Naive thymus-derived CD8-positive, alpha-beta T cell (primary cell): ENCODE data around the gene EGFL7. TPM values are rescaled to one million over a fixed set of nuclear protein-coding genes. Genes with fewer than 3 reads are reported as not detected.

ENCODE experiments used
- ATAC-seq, 2 donors: fragments of 150-1000 bp; cut with Tn5 transposase in 1 of 2; sonication (Bioruptor Pico), chemical (Tn5 transposase) in 1 of 2; 1 replicate in 1 of 2; 2 replicates in 1 of 2; pipeline ENCODE4 v1.10.0; 2021; ENCODE audit warnings: mild to moderate bottlenecking in 2 of 2, moderate library complexity in 2 of 2
- POLR2A ChIA-PET: fragments of 350-600 bp; sonication (Branson Sonifier 250); formaldehyde crosslinking; loops from one replicate; lab custom pipeline; 2021; ENCODE audit warnings: antibody characterized with exemption; lab: Charles Lee
- DNase-seq, 10 donors: peaks; one replicate each; pipeline versions ENCODE4 v3.0.0 to v3.0.0-alpha.2; 2020 to 2022
- H3K27ac Mint-ChIP-seq, 10 donors: one replicate each; pipeline ENCODE4 v1.8.0; 2020 to 2022; ENCODE audit warnings: mild to moderate bottlenecking in 10 of 10, mixed read lengths in 10 of 10, moderate library complexity in 4 of 10, inconsistent platforms in 1 of 10
- H3K27me3 Mint-ChIP-seq, 5 donors: one replicate each; pipeline ENCODE4 v1.8.0; 2021 to 2022; ENCODE audit warnings: mixed read lengths in 5 of 5
- H3K36me3 Mint-ChIP-seq, 3 donors: one replicate each; pipeline ENCODE4 v1.8.0; 2020 to 2022; ENCODE audit warnings: mixed read lengths in 3 of 3, mild to moderate bottlenecking in 2 of 3, inconsistent platforms in 1 of 3
- H3K4me1 Mint-ChIP-seq, 4 donors: one replicate each; pipeline ENCODE4 v1.8.0; 2021 to 2022; ENCODE audit warnings: mixed read lengths in 4 of 4
- H3K4me3 Mint-ChIP-seq, 10 donors: one replicate each; pipeline ENCODE4 v1.8.0; 2020 to 2022; ENCODE audit warnings: mild to moderate bottlenecking in 10 of 10, mixed read lengths in 10 of 10, moderate library complexity in 6 of 10, inconsistent platforms in 1 of 10
- H3K9me3 Mint-ChIP-seq, 9 donors: one replicate each; pipeline ENCODE4 v1.8.0; 2020 to 2022; ENCODE audit warnings: mixed read lengths in 9 of 9, mild to moderate bottlenecking in 3 of 9, inconsistent platforms in 1 of 9, moderate library complexity in 1 of 9
- polyA plus RNA-seq, 3 donors: library from polyadenylated mRNA; unstranded; fragments of 300-500 nt; fragmentation: Illumina TruSeq; gene quantifications; one replicate each; pipeline ENCODE4 v1.2.3, GENCODE V29; 2021
- total RNA-seq, 8 experiments: library from RNA in 2 of 8; stranded (reverse) in 2 of 8; gene quantifications; one replicate each; pipeline ENCODE4 v1.2.3 and lab custom pipeline; 2021 to 2026

Gene EGFL7
- total and polyA plus RNA-seq, 5 experiments from 2014 or later, result 0.36 to 1.2 (median 0.59) TPM; not detected in 1

DNA sequence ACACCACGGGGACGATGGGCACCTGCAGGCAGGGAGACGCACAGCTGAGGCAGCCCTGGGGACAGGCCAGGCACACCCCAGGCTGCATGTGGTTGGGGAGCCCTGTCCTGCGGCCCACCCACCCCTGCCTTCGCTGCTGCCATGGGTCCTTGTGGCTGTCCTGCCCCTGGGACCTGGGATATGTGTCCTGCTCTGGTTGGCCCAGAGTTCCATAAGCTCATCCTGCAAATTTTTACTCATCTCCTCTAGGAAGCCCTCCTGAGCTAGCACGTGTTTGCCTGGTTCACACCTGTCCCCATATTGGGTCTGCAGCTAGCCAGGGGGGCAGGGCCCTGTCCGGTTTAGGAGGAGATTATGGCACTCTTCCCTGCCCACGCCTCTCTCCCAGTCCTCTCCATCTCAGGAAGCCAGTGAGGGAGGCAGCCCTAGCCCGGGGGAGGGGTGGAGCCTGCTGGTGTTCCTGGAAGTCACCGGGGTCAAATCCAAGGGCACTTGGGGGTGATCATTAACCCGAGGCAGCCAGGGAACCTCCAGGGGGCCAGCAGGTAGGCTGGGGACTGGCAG is 12.2 kb downstream of the EGFL7 start:
- no peaks in the 10 kb centered on the region for H3K36me3 Mint-ChIP-seq
- H3K4me3 Mint-ChIP-seq, result no peak overlapping the region
- ATAC-seq, result no peak
- no peak for DNase-seq
- peaks cover 0 to 1% (median 0%) of the 10 kb centered on the region in 5 donors for H3K27me3 Mint-ChIP-seq
- POLR2A ChIA-PET, result no interaction called here
- H3K9me3 Mint-ChIP-seq, result no peaks in the 10 kb centered on the region
- no peak overlapping the region for H3K27ac Mint-ChIP-seq
- H3K4me1 Mint-ChIP-seq, result peaks cover 0 to 7% (median 0%) of the 10 kb centered on the region in 4 donors

DNA sequence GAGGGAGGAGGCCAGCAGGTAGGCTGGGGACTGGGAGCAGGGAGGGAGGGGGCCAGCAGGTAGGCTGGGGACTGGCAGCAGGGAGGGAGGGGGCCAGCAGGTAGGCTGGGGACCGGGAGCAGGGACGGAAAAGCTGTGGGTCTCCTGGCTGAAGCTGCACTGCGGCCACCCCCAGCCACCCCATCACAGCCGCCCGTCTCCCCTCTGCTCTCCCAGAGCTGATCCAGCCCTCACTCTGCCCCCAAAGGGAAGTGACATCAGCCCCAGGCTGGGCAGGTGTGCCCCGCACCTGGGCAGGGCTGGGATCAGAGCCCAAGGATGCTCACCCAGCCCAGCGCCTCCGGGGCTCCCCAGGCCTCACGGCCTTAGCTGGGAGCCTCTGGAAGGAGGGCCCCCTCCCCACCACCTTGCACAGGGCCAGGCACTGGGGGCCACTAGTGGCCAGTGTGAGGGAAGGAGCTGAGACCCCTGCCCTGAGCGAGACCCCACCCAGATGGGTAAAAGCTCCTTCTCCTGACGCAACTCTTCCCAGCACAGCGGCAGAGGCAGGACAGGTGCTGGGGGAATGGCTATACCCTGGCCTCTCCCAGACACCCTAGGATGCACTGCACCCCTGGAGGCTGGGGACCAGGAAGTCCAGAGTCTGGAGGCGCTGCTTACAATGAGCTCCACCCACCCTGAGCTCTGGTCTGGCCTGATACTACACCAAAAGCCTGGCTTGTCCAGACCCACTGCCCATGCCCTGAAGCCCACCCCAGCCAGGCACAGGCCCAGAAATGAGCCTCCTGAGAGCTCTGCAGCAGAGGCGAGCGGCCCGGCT is 13.0 kb downstream of the EGFL7 start:
- H3K27me3 Mint-ChIP-seq, result no peaks in the 10 kb centered on the region
- no peak for DNase-seq
- no peak for ATAC-seq
- no peak overlapping the region for H3K4me3 Mint-ChIP-seq
- peaks cover 0 to 7% (median 0%) of the 10 kb centered on the region in 4 donors for H3K4me1 Mint-ChIP-seq
- no peak overlapping the region for H3K27ac Mint-ChIP-seq
- H3K36me3 Mint-ChIP-seq, result no peaks in the 10 kb centered on the region
- no peaks in the 10 kb centered on the region for H3K9me3 Mint-ChIP-seq
- POLR2A ChIA-PET, result interaction anchor here (1.4 kb wide), 1 partner anchor 13 kb away, joined by 4 read pairs; no protein-coding TSS in a partner anchor

DNA sequence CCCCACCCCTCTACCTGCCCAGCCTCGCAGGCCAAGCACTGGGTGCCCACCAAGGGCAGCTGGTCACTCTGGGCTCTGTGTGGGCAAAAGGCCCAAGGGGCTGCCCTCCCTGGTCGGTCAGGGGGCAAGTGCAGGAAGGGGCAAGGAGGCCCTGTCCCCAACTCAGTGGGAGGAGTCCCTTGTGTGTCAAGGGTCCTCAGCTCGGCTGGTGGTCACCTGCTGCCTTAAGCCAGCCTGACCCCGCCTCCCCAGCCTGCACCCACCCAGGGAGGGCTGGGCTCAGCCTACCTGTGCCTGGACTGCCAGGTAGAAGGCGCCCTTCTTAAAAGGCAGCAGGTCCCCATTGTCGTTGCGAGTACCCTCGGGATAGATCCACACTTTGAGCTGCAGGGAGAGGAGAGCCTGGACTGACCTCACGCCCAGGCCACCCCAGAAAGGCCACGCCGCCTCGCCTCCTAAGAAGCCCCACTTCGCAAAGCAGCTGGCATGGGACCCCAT is 13.6 kb downstream of the EGFL7 start:
- Mint-ChIP-seq H3K4me1 (peaks cover 0 to 7% (median 0%) of the 10 kb centered on the region in 4 donors), H3K36me3 (no peaks in the 10 kb centered on the region), H3K27ac (peak overlapping the region in 1 of 10 donors; percentile 88), H3K27me3 (no peaks in the 10 kb centered on the region), H3K4me3 (no peak overlapping the region), H3K9me3 (no peaks in the 10 kb centered on the region)
- POLR2A ChIA-PET, result interaction anchor here (1.4 kb wide), 1 partner anchor 12 kb away, joined by 4 read pairs; no protein-coding TSS in a partner anchor
- DNase-seq (no peak), ATAC-seq (no peak)

DNA sequence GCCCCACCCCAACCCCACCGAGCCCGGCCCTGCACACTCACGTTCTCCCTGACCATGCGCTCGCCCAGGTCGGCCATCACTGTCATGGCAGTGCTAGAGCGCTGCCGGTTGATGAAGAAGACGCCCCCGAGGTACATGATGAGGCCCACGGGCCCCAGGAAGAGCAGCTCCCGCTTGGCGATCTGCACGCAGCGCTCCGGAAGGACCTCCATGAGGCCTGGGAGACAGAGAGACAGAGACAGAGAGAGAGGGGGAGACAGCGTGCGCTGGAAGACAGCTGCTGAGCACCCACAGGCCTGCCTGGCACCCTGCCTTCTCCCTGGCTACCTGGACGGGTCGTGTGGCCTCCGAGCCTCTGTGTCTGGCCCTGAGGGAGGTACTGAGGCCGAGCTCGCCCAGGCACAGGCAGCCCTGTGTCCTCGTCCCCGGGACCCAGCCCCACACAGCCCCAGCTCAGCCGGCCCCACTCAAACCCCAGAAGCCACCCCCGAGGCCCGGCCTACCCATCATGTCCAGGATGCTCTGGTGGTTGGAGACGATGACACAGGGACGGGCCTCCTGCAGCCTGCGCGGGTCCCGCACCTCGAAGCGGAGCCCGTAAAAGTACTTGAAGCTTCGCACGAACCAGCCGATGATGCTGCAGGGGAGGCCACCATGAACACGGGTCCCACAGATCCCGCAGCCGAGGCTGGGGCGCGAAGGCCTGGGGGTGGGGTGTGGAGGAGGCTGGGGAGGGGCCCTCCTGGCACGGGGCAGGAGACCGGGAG is 14.4 kb downstream of the EGFL7 start:
- Mint-ChIP-seq H3K27me3 (no peaks in the 10 kb centered on the region), H3K27ac (no peak overlapping the region), H3K9me3 (no peaks in the 10 kb centered on the region), H3K4me3 (no peak overlapping the region), H3K4me1 (peaks cover 0 to 7% (median 0%) of the 10 kb centered on the region in 4 donors), H3K36me3 (no peaks in the 10 kb centered on the region)
- ATAC-seq, result no peak
- POLR2A ChIA-PET, result interaction anchor here (1.4 kb wide), 1 partner anchor 12 kb away, joined by 4 read pairs; no protein-coding TSS in a partner anchor
- DNase-seq, result no peak

DNA sequence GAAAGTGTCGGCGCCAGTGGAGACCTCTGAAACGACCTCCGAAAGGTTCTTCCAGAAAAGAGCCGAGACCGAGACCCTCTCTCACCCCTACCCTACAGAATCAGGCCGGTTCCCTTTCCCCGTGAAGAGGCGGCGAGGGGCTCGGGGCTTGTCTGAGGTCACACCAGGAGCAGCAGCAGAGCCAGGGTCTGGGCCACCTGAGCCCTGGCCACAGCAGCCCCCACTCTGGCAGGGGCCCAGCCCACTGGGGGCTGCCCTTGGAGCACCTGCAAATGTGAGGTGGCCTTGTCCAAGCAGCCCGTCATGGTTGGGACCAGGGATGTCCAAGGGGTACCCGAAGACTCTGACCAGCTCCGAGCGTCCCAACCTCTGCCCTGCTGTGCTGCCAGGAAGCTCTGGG is 15.3 kb downstream of the EGFL7 start:
- Mint-ChIP-seq H3K36me3 (no peaks in the 10 kb centered on the region), H3K4me1 (peaks cover 0 to 7% (median 0%) of the 10 kb centered on the region in 4 donors), H3K27ac (no peak overlapping the region), H3K9me3 (no peaks in the 10 kb centered on the region), H3K4me3 (no peak overlapping the region), H3K27me3 (no peaks in the 10 kb centered on the region)
- POLR2A ChIA-PET, result no interaction called here
- DNase-seq (no peak), ATAC-seq (no peak)

DNA sequence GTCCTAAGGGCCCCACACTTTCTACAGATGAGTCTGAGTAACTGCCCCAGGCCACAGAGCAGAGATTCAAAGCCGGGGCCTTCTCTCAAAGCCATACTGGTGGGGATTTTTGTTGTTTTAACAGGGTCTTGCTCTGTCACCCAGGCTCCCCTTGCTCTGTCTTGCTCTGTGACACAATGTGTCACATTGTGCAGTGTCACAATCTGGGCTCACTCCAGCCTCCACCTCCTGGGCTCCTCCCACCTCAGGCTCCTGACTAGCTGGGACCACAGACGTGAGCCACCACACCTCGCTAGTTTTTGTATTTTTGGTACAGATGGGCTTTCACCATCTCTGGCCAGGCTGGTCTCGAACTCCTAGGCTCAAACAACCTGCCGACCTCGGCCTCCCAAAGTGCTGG is 15.9 kb downstream of the EGFL7 start:
- POLR2A ChIA-PET, result no interaction called here
- H3K4me1 Mint-ChIP-seq, result peaks cover 0 to 7% (median 0%) of the 10 kb centered on the region in 4 donors
- H3K36me3 Mint-ChIP-seq, result no peaks in the 10 kb centered on the region
- no peaks in the 10 kb centered on the region for H3K27me3 Mint-ChIP-seq
- ATAC-seq (no peak), DNase-seq (no peak)
- no peak overlapping the region for H3K4me3 Mint-ChIP-seq
- no peak overlapping the region for H3K27ac Mint-ChIP-seq
- H3K9me3 Mint-ChIP-seq, result no peaks in the 10 kb centered on the region

DNA sequence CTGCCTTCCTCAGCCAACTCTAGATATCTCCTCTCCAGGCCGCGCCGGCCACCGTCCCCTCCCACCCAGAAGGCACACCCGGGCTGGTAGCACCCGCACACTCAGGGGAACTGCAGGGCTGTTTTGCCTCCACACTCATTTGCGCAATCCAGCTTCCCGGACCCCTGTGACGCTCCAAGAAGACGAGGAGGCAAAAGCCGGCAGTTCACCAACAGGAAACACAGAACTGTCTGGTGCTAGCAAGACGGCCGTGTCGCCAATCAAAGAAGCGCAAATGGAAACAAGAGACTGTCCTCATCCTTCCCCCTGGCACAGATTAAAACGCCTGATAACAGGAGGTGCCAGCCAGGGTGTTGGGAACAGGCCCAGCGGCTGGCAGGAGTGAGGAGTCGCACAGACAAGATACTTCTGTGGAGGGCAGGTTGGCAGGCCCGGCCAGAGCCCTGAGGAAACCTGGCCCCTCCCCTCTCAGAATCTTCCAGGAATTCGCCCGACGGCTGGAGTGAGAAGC is 16.8 kb downstream of the EGFL7 start:
- Mint-ChIP-seq H3K9me3 (no peaks in the 10 kb centered on the region), H3K27me3 (no peaks in the 10 kb centered on the region), H3K36me3 (no peaks in the 10 kb centered on the region), H3K4me1 (peaks cover 0 to 7% (median 0%) of the 10 kb centered on the region in 4 donors), H3K27ac (peak overlapping the region in 2 of 10 donors; percentile 41 to 59), H3K4me3 (peak overlapping the region in 1 of 10 donors; percentile 7)
- ATAC-seq (no peak), DNase-seq (no peak)
- POLR2A ChIA-PET, result no interaction called here

DNA sequence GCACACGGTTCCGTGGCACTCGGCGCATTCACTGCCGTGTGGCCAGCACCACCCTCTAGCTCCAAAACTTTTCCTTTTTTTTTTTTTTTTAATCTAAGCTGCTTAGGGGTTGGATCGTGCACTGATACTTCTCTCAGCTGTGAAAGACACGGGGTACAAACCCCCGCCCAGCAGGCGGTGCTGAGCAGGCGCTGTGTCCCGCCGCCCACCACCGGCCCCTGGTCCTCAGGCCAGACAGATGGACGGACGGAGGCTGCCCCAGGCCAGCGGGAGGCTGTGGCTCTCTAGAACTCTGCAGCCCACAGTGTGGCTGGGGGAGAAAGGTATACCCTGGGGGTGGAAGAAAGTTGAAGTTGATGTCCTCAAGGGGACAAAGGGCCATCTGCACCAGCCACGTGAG is 18.3 kb downstream of the EGFL7 start:
- no peaks in the 10 kb centered on the region for H3K9me3 Mint-ChIP-seq
- H3K27ac Mint-ChIP-seq, result no peak overlapping the region
- no peak overlapping the region for H3K4me3 Mint-ChIP-seq
- ATAC-seq (no peak), DNase-seq (no peak)
- POLR2A ChIA-PET, result no interaction called here
- H3K27me3 Mint-ChIP-seq, result no peaks in the 10 kb centered on the region
- peaks cover 3 to 11% (median 5%) of the 10 kb centered on the region in 4 donors for H3K4me1 Mint-ChIP-seq
- no peaks in the 10 kb centered on the region for H3K36me3 Mint-ChIP-seq

DNA sequence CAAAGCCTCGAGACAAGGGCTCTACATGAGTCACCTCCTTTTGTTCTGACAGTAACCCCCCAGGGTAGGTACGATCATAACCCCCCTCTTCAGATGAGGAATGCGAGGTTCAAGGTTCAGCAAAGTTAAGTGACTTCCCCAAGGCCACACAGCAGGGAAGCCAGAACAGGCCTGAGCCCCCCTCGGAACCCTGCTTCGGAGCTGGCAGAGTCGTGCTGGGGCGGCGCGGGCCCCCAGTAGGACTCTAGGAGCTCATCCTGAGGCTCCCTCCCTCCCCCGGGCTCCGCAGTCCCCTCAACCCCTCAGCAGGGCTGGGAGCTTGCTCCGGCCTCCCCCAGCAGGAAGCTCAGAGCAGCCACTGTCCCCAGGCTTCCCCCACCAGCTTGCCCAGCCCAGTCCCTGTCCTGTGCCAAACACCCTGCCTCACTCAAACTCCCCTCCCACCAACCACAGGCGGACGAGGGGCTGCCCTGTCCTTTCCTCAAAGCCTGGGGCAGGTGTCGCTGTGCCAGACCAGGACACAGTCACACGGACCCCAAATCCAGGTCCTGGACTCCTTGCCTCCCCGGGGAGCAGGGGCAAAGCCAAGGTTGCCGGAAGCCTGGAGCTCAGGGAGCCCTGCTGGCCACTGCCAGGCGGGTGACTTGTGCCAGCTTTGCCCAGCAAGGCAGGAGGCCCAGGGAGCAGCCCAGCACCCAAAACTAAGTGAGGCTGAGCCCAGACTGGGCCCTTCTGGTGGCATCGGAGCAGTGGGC is 19.4 kb downstream of the EGFL7 start:
- Mint-ChIP-seq H3K36me3 (no peaks in the 10 kb centered on the region), H3K4me1 (peaks cover 4 to 15% (median 8%) of the 10 kb centered on the region in 4 donors), H3K4me3 (no peak overlapping the region), H3K27ac (no peak overlapping the region), H3K9me3 (no peaks in the 10 kb centered on the region), H3K27me3 (no peaks in the 10 kb centered on the region)
- ATAC-seq, result no peak
- POLR2A ChIA-PET, result interaction anchor here (0.6 kb wide), 1 partner anchor 46 kb away, joined by 5 read pairs; no protein-coding TSS in a partner anchor
- DNase-seq, result no peak

DNA sequence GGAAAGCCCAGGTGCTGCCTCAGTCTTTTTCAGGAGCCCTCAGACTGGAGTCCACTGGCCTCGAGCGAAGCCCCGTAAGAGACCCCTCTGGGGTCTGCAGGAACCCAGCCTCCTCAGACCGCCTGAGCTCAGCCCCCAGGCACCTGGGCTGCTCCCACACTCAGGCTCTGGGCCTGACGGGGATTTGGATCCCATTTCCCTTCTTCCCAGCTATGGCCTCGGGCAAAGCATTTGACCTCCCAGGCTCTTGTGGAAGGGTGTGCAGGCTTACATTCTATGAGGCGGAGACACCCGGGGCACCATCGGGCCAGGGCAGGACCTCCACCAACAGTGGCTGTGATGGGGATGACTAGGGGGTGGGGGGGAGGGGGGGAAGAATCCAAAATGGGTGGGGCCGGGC is 20.0 kb downstream of the EGFL7 start:
- no peaks in the 10 kb centered on the region for H3K9me3 Mint-ChIP-seq
- no peaks in the 10 kb centered on the region for H3K27me3 Mint-ChIP-seq
- POLR2A ChIA-PET, result interaction anchor here (0.6 kb wide), 1 partner anchor 45 kb away, joined by 5 read pairs; no protein-coding TSS in a partner anchor
- H3K36me3 Mint-ChIP-seq, result no peaks in the 10 kb centered on the region
- peaks cover 4 to 15% (median 8%) of the 10 kb centered on the region in 4 donors for H3K4me1 Mint-ChIP-seq
- no peak overlapping the region for H3K27ac Mint-ChIP-seq
- H3K4me3 Mint-ChIP-seq, result no peak overlapping the region
- DNase-seq (no peak), ATAC-seq (no peak)

DNA sequence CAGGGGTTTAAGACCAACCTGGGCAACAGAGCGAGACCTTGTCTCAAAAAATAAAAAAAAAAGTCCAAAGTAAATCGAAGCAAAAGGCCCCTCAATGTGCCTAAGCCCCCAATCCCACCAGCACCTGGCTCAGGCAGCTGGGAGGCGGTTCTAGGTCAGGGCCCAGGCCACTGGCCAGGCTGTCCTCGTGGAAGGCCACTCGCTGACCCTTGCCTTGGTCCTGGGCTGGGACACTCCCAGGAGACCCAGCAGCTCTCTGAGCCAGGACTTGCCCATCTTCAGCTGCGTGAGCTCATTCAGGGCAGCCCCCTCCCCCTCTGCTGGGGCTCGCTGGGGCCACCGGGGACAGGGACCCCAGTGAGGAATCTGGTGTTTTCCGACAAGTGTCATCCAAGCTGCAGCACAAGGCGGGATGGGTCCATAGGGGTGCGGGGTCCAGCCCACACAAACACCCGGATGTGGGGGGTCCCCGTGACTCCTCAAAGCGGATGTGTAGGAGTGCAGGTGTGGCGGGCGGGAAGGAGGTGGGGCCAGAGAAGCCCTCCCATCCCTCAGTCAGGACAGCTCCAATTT is 20.5 kb downstream of the EGFL7 start:
- peak overlapping the region in 1 of 10 donors; percentile 37 for H3K27ac Mint-ChIP-seq
- peaks cover 4 to 19% (median 8%) of the 10 kb centered on the region in 4 donors for H3K4me1 Mint-ChIP-seq
- no peak for ATAC-seq
- no peaks in the 10 kb centered on the region for H3K36me3 Mint-ChIP-seq
- POLR2A ChIA-PET, result no interaction called here
- H3K4me3 Mint-ChIP-seq, result no peak overlapping the region
- no peaks in the 10 kb centered on the region for H3K9me3 Mint-ChIP-seq
- DNase-seq, result no peak
- H3K27me3 Mint-ChIP-seq, result no peaks in the 10 kb centered on the region
